Kidney (tissue), 14 donors: Measurements from ENCODE around the gene LPAR2. TPM values are rescaled to one million over a fixed set of nuclear protein-coding genes. Genes with fewer than 3 reads are reported as not detected.

Experiments
- DNase-seq, 5 donors: peaks; one replicate each; pipeline ENCODE4 v3.0.0-alpha.2; 2013 to 2020
- FAIRE-seq: peaks from 2 replicates; lab custom pipeline; 2012; peaks lifted over from hg19 to GRCh38; lab: Jason Lieb, UNC
- H3K27ac ChIP-seq, 2 donors: one replicate each; pipeline ENCODE4 v1.7.0; 2013; ENCODE audit warnings: low read depth in 2 of 2, low read length in 2 of 2, inconsistent platforms in 1 of 2
- H3K27me3 ChIP-seq: one replicate; pipeline ENCODE4 v1.7.1; 2013; ENCODE audit warnings: low read length, inconsistent platforms; ENCODE audit not compliant: control insufficient read depth, insufficient read depth
- H3K36me3 ChIP-seq, 3 donors: one replicate each; pipeline versions ENCODE4 v1.7.0 to v1.7.1; 2013; ENCODE audit warnings: low read length in 3 of 3, control low read depth in 1 of 3, inconsistent platforms in 1 of 3; ENCODE audit not compliant: insufficient read depth in 3 of 3, control insufficient read depth in 2 of 3
- H3K4me1 ChIP-seq, 3 donors: one replicate each; pipeline versions ENCODE4 v1.7.0 to v1.7.1; 2013; ENCODE audit warnings: low read length in 3 of 3, inconsistent platforms in 1 of 3, low read depth in 1 of 3; ENCODE audit not compliant: control insufficient read depth in 2 of 3, insufficient read depth in 2 of 3
- H3K4me3 ChIP-seq, 3 donors: one replicate each; pipeline versions ENCODE4 v1.7.0 to v1.8.1; 2013; ENCODE audit warnings: low read length in 3 of 3, control low read depth in 1 of 3, inconsistent platforms in 1 of 3
- H3K9ac ChIP-seq, 3 donors: one replicate each; pipeline versions ENCODE4 v1.7.0 to v1.7.1; 2013; ENCODE audit warnings: low read length in 3 of 3, control low read depth in 1 of 3, inconsistent platforms in 1 of 3
- H3K9me3 ChIP-seq, 3 donors: one replicate each; pipeline versions ENCODE4 v1.7.0 to v1.7.1; 2013; ENCODE audit warnings: low read length in 3 of 3, control low read depth in 1 of 3, inconsistent platforms in 1 of 3; ENCODE audit not compliant: control insufficient read depth in 2 of 3, insufficient read depth in 1 of 3
- intact Hi-C: fragments of 100-400 bp; cut with DNase I; formaldehyde crosslinking; loops from one replicate; pipeline ENCODE4 v1.11.1; 2022
- polyA plus RNA-seq: library from polyadenylated mRNA; stranded (reverse); fragments of 350-450 nt; fragmentation: Illumina TruSeq; extraction: RNeasy Lipid Tissue Mini Kit (QIAGEN cat#74804); gene quantifications from one replicate; pipeline ENCODE4 v1.2.3, GENCODE V29; 2014; ENCODE audit warnings: low read depth, low replicate concordance; ENCODE audit not compliant: insufficient read depth
- total RNA-seq: library from RNA; stranded (reverse); fragmentation: NEBNext Ultra II Directional; extraction: Animal tissue kit (Norgen Biotek cat#: 25700); gene quantifications from one replicate; pipeline ENCODE4 v1.2.1, GENCODE V29; 2021
- TF ChIP-seq, protein P1 (sequence below): IDR thresholded peaks from 3 replicates; pipeline ENCODE4 v1.5.1; 2012; ENCODE audit warnings: mild to moderate bottlenecking, moderate library complexity, borderline replicate concordance; ENCODE audit not compliant: insufficient read depth; ENCODE audit errors: extremely low read depth
- donor health status: control.
- donor health status: control.
- donor health status: control.
- donor health status: control.
- donor health status: control.
- donor health status: DM: yes; HTN: yes; CAD: no.
- donor health status: Normal renal cell carcinoma (clear cell type).

Gene LPAR2
- total and polyA plus RNA-seq, 2 donors from 2014 or later = 5.6 to 10.4 TPM

DNA sequence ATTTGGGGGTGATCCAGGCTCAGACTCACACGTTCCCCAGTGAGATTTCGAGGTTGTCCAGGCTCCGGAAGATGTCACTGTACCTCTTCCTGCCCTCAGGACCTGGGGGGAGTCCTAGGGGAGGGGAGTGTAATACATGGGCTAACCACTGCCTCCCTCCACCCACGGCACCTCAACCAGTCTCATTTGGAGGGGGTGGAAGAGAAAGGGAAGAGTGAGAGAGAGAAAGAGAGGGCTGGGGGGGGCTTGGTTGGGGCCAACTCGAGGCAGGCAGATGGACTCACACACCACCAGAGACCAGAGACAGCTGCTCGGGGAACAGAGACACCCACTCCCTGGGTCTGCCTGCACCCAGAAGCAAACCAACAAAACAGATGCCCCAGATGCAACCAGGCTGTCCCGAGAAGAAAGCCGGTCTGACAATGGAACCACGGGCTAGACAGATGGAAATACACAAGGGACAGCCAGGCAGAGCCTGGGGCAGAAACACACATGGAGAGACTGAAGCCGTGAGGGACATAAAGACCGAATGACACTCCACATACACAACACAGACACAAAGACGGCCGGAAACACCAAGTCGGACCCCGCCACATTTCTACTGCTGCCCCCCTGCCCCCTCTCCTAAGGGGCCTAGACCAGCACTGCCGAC lies 14.6 kb upstream of the LPAR2 start:
- peak overlapping the region; percentile 15 to 71 (median 45) for H3K9ac ChIP-seq
- H3K4me3 ChIP-seq = peak overlapping the region; percentile 56 to 78 (median 62)
- DNase-seq (no peak), FAIRE-seq (no peak)
- H3K36me3 ChIP-seq = peaks cover 0 to 11% (median 6%) of the 10 kb centered on the region in 3 donors
- peaks cover 0 to 5% (median 0%) of the 10 kb centered on the region in 3 donors for H3K4me1 ChIP-seq
- H3K27me3 ChIP-seq = no peaks in the 10 kb centered on the region
- H3K27ac ChIP-seq = no peak overlapping the region
- no peaks in the 10 kb centered on the region for H3K9me3 ChIP-seq
- TF ChIP-seq, protein P1, sequence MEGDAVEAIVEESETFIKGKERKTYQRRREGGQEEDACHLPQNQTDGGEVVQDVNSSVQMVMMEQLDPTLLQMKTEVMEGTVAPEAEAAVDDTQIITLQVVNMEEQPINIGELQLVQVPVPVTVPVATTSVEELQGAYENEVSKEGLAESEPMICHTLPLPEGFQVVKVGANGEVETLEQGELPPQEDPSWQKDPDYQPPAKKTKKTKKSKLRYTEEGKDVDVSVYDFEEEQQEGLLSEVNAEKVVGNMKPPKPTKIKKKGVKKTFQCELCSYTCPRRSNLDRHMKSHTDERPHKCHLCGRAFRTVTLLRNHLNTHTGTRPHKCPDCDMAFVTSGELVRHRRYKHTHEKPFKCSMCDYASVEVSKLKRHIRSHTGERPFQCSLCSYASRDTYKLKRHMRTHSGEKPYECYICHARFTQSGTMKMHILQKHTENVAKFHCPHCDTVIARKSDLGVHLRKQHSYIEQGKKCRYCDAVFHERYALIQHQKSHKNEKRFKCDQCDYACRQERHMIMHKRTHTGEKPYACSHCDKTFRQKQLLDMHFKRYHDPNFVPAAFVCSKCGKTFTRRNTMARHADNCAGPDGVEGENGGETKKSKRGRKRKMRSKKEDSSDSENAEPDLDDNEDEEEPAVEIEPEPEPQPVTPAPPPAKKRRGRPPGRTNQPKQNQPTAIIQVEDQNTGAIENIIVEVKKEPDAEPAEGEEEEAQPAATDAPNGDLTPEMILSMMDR = no peak
- intact Hi-C loops = loop anchor here (5.0 kb wide), 1 partner anchor 110 kb away; no protein-coding TSS in a partner anchor

DNA sequence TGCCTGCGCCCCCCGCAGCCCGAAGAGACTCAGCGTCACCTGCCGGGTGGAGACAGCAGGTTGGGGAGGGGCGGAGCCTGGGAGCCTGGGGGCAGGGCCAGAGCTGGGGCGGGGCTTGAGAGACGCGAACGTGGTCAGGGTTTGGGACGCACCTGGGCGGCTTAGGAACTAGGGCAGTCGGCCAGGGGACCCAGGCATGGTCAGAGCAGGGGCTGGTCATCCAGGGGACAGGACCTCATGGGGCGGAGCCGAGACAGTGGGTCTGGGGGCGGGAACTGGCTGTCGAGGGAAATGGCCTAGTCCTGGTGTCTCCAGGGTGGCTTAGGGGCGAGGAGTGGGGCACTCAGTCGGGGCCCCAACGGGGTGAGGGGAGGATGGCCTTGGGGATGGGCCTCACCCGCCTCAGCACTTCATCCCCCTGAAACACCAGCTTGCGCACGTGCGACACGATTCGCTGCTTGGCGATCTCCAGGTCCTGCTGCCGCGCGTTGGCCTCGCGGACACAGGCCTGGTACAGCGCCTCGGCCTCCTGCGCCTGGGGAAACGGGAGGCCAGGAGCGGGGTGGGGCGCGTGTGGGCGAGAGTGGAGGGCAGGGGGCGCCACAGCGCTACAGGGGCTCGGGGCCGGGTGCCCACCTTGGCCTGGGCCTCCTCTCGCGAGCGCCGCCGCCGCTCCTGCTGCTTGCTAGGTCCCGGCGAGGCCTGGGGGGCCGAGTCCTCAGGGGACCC lies 9.7 kb upstream of the LPAR2 start:
- DNase-seq = peak; percentile 51 to 81 (median 57)
- H3K27me3 ChIP-seq = no peaks in the 10 kb centered on the region
- no peak overlapping the region for H3K9ac ChIP-seq
- intact Hi-C loops = no loop called here
- H3K9me3 ChIP-seq = no peaks in the 10 kb centered on the region
- H3K36me3 ChIP-seq = no peaks in the 10 kb centered on the region
- H3K4me3 ChIP-seq = no peak overlapping the region
- TF ChIP-seq, protein P1 = no peak
- FAIRE-seq = no peak
- H3K27ac ChIP-seq = no peak overlapping the region
- H3K4me1 ChIP-seq = peaks cover 0 to under 1% (median 0%) of the 10 kb centered on the region in 3 donors

DNA sequence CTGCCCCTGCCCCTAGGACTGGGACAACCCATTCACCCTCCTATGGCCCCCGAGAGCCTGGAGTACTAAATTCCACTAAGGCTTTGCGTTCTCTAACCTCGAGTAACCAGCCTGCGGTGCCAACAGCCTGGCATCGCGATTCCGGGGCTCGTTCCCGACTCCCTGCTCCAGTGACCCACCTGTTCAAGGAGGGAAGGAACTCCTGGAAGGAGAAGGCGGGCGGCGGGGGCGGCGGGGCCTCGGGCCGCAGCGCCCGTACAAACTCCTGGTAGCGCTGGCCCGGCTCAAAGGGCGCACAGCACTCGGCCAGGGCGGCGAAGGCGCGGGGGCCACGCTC lies 9.1 kb upstream of the LPAR2 start:
- no peak for FAIRE-seq
- intact Hi-C loops = no loop called here
- H3K36me3 ChIP-seq = no peaks in the 10 kb centered on the region

More for the DNA sequence above, 9.1 kb upstream of the LPAR2 start:
- no peak overlapping the region for H3K4me3 ChIP-seq
- no peak overlapping the region for H3K27ac ChIP-seq
- H3K9ac ChIP-seq = no peak overlapping the region
- peak in 2 of 5 donors; percentile 26 to 69 for DNase-seq
- TF ChIP-seq, protein P1 = no peak
- no peaks in the 10 kb centered on the region for H3K4me1 ChIP-seq
- no peaks in the 10 kb centered on the region for H3K27me3 ChIP-seq
- H3K9me3 ChIP-seq = no peaks in the 10 kb centered on the region
